Stimulated activated CD8-positive, alpha-beta memory T cell treated with anti-CD3 and anti-CD28 coated beads, Interleukin-12 subunit alpha, Interleukin-12 subunit beta, amount 100 ng/mL, for 24 hours (primary cell): ENCODE data around the gene RNF215.

Source experiments
- DNase-seq: peaks from one replicate; pipeline ENCODE4 v3.0.0-alpha.2; 2020; ENCODE audit errors: extremely low read depth

Gene RNF215

GRCh38 chr22:30332994-30333706 is 54.1 kb downstream of the RNF215 start:
- no peak for DNase-seq

DNA sequence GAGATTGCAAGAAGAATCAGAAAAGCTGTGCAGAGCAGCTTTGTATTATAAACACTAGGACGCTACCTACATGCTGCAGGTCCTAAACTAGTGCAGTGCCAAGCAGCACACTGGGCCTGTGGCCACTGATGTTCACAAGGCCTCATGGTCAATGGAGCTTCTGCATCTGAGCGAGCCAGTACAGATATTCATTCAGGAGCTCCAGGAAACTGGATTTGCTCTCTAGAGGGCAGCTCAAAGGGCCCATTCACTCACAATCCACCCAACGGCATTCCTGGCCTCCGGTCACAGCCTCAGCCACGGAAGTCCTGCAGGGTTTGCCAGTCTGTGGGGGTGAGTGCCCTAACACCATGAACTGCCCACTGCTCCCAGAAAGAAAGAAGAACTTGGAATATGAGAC is 54.7 kb downstream of the RNF215 start:
- no peak for DNase-seq
